Lower lobe of right lung (tissue), 2 donors: ENCODE measurements around the gene PARP6. TPM values are rescaled to one million over a fixed set of nuclear protein-coding genes. Genes with fewer than 3 reads are reported as not detected.

Experiments
- ATAC-seq, 2 donors: fragments of 200-7000 bp; cut with Tn5 transposase; one replicate each; pipeline ENCODE4 v1.9.1; 2020 to 2022; ENCODE audit warnings: mild to moderate bottlenecking in 2 of 2, moderate library complexity in 2 of 2
- DNase-seq: peaks from one replicate; pipeline ENCODE4 v3.0.0-alpha.2; 2020
- H3K27ac ChIP-seq: fragments of 200-600 bp; one replicate; pipeline ENCODE4 v1.8.0; 2022
- H3K27me3 ChIP-seq: fragments of 200-600 bp; one replicate; pipeline ENCODE4 v1.8.0; 2022; ENCODE audit warnings: low read depth
- H3K36me3 ChIP-seq: fragments of 200-600 bp; one replicate; pipeline ENCODE4 v1.8.0; 2022; ENCODE audit warnings: mild to moderate bottlenecking
- H3K4me1 ChIP-seq: fragments of 200-600 bp; one replicate; pipeline ENCODE4 v1.8.0; 2022
- H3K4me3 ChIP-seq: fragments of 200-600 bp; one replicate; pipeline ENCODE4 v1.8.0; 2022; ENCODE audit warnings: mild to moderate bottlenecking
- H3K9me3 ChIP-seq: fragments of 200-600 bp; one replicate; pipeline ENCODE4 v1.8.0; 2022
- CTCF ChIP-seq: fragments of 200-600 bp; IDR thresholded peaks from one replicate; pipeline ENCODE4 v1.8.0; 2022; ENCODE audit warnings: antibody characterized with exemption, mild to moderate bottlenecking
- intact Hi-C: fragments of 100-400 bp; cut with DNase I; formaldehyde crosslinking; loops from one replicate; pipeline ENCODE4 v1.11.0; 2022
- total RNA-seq: library from RNA; stranded (reverse); fragmentation: NEBNext Ultra II Directional; extraction: Animal tissue kit (Norgen Biotek cat#: 25700); gene quantifications from one replicate; pipeline ENCODE4 v1.2.1, GENCODE V29; 2021
- donor health status: DM: no; HTN: yes; CAD: no; lungs with severe emphysema.

PARP6 gene
- total RNA-seq, 1 donor from 2014 or later: 72.2 TPM

DNA sequence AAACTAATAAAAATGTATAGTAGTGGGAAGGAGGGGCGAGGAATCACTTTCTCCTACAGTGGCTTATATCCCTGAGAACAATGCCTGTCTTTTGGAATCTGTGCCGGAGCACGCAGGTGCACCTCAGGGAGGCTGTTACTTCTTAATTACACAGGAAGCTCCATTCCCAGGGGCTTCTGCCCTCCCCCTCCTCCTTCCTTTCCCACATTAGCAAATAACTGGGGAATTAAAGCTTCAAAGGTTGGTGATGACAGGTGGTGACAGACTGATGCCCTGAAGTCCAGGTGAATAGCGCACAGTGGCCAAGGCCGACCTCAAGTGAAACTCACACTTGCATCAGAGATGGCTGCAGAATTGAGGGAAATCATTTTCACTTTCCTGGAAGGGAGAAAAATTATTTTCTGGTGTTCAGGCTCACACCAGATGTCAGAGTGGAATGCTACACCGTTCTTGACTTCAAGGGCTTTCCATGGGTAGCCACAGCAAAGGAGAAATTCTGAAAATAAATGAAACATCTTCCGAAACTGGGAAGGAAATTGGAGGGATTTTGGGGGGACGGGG is 78.4 kb downstream of the PARP6 start:
- peaks cover 23% of the 10 kb centered on the region for H3K4me1 ChIP-seq
- peak overlapping the region; percentile 84 for H3K27ac ChIP-seq
- H3K36me3 ChIP-seq: peaks cover 2% of the 10 kb centered on the region
- DNase-seq (no peak), ATAC-seq (no peak)
- intact Hi-C loops: loop anchor here (10.0 kb wide), 1 partner anchor 71 kb away; no protein-coding TSS in a partner anchor
- TF ChIP-seq CTCF: no peak
- H3K27me3 ChIP-seq: peaks cover 12% of the 10 kb centered on the region
- no peaks in the 10 kb centered on the region for H3K9me3 ChIP-seq
- H3K4me3 ChIP-seq: no peak overlapping the region

GRCh38 chr15:72192416-72192815 is 79.9 kb downstream of the PARP6 start:
- Histone ChIP-seq H3K27ac (no peak overlapping the region), H3K4me3 (no peak overlapping the region), H3K27me3 (peaks cover 12% of the 10 kb centered on the region), H3K4me1 (peaks cover 13% of the 10 kb centered on the region), H3K9me3 (no peaks in the 10 kb centered on the region), H3K36me3 (no peaks in the 10 kb centered on the region)
- no peak for TF ChIP-seq CTCF
- intact Hi-C loops: loop anchor here (10.0 kb wide), 1 partner anchor 72 kb away; no protein-coding TSS in a partner anchor
- no peak for DNase-seq
- no peak for ATAC-seq

Other genes with a start within 250 kb of the PARP6 start
- 73.8 TPM for gene MYO9A, start 154.4 kb downstream of the PARP6 start, total RNA-seq
- gene SENP8, start 154.2 kb downstream of the PARP6 start, total RNA-seq: 3.6 TPM
- 29.3 TPM for gene GRAMD2A, start 74.8 kb downstream of the PARP6 start, total RNA-seq
- gene PKM, start 41.4 kb downstream of the PARP6 start, total RNA-seq: 443 TPM
- gene CELF6, start 47.6 kb upstream of the PARP6 start, total RNA-seq: 5.7 TPM
- 219 TPM for gene HEXA, start 103.5 kb upstream of the PARP6 start, total RNA-seq
- not detected for gene TMEM202, start 125.8 kb upstream of the PARP6 start, total RNA-seq
- gene ARIH1, start 201.8 kb upstream of the PARP6 start, total RNA-seq: 149 TPM